Left ventricle myocardium superior (tissue), 1 donor: ENCODE measurements around the gene ZNF512B. TPM values are rescaled to one million over a fixed set of nuclear protein-coding genes. Genes with fewer than 3 reads are reported as not detected.

Experiments
- ATAC-seq: fragments of 200-7000 bp; cut with Tn5 transposase; one replicate; pipeline ENCODE4 v1.9.1; 2020; ENCODE audit warnings: mild to moderate bottlenecking, moderate library complexity
- DNase-seq: peaks from one replicate; pipeline ENCODE4 v3.0.0-alpha.2; 2020
- intact Hi-C: fragments of 100-400 bp; cut with micrococcal nuclease; formaldehyde crosslinking; loops from one replicate; pipeline ENCODE4 v1.11.0; 2022
- total RNA-seq: library from RNA; stranded (reverse); fragmentation: NEBNext Ultra II Directional; extraction: Animal tissue kit (Norgen Biotek cat#: 25700); gene quantifications from one replicate; pipeline ENCODE4 v1.2.1, GENCODE V29; 2021
- donor health status: DM: no; HTN: yes; CAD: no; lungs with severe emphysema.

The ZNF512B gene
- total RNA-seq, 1 donor from 2014 or later: 14.0 TPM

DNA sequence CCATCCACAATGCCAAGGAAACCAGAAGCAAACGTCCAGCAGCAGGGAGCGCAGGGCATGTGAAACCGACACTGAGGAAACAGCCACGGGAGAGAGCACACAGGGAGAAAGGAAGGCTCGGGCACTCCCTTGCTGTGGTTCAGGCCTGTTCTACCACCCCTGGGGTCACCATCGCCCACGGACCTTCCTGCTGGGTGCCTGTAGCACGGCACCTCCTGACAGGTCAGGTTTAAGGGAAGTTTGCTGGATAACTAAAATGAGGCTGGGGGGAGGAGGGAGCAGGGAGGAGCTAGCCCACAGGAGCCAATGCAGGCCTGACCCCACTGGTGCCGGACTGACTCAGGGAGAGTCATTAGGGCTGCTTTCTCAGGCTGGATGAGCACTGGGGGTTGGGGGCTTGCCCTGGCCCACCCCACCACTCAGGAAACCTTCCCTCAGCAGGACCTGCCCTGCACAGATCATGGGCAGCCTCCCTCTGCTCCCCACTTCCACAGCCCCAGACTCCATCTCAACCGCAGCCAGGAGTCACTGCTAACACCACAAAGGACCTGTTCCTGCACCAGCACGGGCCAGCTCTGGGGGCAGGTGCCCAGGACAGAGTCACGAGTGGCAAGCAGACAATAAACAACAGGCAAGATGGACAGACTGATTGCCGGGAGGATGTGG, 15.8 kb downstream of the ZNF512B start:
- DNase-seq (no peak), ATAC-seq (no peak)
- intact Hi-C loops: no loop called here

DNA sequence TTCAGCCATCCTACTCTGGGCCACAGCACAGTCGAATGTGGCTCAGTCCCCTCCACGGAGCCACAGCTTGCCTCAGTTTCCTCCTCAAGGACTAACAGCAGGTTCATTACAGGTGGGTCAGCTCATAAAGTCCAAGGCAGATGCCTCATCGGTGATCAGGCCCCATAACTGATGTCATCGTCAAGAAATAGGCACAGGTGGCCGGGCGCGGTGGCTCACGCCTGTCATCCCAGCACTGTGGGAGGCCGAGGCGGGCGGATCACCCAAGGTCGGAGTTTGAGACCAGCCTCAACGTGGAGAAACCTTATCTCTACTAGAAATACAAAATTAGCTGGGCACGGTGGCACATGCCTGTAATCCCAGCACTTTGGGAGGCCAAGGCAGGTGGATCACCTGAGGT, 17.0 kb downstream of the ZNF512B start:
- ATAC-seq: no peak
- intact Hi-C loops: no loop called here
- no peak for DNase-seq

DNA sequence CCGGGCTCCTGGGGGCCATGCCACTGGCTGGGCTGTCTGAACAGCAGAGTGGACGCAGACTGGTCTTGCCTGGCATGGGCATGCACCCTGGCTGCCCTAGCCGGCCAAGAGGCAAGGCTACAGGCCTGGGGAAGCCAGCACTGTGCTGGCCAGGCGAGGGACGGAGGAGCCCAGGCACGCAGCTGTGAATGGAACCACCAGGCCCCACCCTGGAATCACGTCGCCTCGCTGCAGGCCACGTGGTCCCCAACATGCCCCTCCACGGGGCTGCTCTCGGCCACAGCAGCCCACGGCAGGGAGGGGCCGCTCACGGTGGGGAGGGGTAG, 17.6 kb downstream of the ZNF512B start:
- DNase-seq (peak; percentile 48), ATAC-seq (no peak)
- intact Hi-C loops: no loop called here

DNA sequence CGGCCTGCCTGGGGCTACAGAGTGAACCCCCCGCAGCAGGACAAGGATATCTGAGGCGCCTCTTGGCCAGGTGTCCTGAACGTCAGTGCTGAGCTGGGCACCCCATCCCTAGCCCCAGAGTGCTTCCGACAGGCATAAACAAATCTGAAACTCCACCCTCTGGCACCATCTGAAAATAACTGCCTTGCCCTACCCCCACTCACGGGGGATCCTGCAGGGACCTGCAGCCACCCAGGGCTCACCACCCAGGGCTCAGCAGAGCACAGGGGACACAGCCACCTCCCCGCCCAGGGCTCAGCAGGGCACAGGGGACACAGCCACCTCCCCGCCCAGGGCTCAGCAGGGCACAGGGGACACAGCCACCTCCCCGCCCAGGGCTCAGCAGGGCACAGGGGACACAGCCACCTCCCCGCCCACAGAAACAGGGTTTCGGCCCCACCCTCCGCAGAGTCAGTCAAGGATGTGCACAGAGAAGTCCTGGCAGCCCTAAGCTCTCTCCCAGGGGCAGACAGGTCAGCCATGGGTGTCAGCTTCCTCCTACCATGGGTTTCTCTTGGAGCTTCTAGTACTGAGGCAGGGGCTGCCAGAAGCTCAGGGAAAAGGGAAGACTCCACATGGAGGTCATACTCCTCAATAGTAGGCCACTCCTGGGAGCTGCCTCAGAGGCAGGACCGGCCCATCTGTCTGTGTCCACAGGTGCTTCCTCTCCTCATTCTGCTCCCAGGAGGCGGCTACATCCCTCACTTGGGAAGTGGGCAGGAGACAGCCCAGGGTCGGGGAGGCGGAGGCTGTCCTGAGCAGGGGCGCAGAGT, 18.1 kb downstream of the ZNF512B start:
- ATAC-seq (peak; percentile 10), DNase-seq (peak; percentile 74)

DNA sequence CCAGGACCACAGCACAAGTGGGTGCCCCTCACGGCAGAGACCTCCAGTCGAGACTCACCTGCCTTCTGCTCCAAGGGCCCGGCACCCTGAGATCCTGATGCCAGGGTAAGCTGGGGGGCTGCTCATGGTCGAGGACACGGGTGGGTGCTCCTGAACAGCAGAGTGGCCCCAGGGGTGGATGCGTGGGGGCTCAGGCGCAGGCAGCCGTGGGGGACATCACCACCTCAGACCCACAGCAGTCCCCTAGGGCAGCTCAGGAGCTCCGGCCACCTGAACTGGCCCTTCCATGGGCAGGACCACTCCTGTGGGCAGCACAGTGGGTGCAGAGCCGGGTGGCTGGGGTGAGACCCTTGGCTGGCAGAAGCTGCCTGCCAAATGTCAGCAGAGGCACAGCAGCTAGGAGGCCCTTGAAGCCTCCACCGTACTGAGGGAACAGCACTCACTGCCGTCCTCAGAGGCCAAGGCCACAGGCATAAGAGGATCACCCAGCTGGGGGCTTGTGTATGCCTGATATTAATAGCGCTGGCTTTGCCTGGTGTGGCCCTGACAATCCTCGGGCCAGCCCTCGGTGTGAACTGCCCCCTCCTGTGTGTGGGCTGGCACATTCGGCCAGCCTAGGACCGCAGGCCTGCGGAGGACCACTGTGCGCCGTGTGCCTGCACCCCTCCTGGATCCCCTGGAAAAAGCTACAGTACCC, 18.9 kb downstream of the ZNF512B start:
- ATAC-seq: peak; percentile 40
- peak; percentile 78 for DNase-seq
- intact Hi-C loops: no loop called here

More for the DNA sequence above, 18.1 kb downstream of the ZNF512B start:
- intact Hi-C loops: no loop called here

DNA sequence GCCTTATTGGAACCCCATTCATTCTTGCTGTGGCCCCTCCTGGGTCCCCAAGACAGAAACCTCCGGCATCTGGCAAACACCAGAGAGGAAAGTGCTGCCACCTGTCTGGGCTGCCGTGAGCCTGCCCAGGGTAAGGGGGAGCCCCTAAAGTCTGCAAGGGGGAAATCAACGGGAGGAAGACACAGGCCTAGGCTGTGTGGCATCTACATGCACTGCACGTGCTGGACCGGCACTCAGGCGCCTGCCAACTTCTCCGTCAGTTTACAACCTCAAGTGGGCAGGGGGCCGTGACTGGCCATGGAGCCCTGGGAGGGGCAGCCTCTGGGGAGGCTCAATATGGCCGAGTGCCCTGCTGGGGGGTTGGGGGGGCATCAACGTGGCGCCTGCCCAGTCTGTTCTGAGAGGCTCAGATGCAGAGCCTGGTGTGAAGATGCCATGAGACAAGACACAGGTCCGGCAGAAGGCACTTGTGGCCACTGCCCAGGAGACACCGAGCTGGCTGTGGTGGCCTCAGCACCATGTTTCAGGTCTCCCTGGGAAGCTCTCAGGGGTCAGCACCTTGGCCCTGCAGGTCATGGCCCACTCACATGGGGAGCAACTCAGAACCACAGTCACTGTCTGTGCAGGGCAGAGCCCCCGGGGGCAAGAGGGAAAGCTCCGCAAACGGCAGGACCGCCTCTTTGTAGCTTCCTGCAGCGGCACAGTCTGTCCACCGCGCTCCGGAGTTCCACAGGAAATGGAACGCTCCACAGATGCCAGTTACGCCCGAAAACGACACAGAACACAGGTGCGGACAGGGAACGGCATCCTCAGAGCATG, 21.9 kb downstream of the ZNF512B start:
- intact Hi-C loops: no loop called here
- peak; percentile 45 for DNase-seq
- ATAC-seq: no peak

DNA sequence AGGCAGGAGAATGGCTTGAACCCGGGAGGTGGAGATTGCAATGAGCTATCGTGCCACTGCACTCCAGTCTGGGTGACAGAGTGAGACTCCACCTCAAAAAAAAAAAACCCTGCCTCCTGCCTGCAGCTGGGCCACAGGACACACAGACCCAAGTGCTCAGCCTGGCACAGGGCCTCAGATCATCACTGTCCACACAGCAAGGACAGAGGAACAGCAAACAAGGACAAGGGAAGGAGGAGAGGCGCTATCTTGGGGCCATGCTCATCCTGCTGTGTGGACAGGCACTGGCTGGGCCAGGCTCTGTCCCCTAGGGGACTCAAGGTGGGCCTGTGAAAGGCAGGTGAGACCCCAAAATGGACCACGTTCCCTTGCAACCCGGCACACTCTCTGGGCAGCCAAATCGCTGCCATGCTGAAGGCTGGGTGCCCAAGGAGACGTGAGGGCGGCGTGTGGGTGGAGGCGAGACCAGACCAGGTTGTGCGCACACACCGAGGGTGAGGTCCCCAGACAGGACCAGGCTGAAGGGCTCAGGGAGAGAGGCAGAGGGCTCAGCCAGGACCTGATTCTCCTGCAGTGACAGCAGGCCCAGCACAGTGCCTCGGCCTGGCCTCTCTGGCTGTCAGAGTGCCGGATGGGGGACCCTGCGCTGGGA, 22.6 kb downstream of the ZNF512B start:
- ATAC-seq (peak; percentile 7), DNase-seq (peak; percentile 76)
- intact Hi-C loops: no loop called here

DNA sequence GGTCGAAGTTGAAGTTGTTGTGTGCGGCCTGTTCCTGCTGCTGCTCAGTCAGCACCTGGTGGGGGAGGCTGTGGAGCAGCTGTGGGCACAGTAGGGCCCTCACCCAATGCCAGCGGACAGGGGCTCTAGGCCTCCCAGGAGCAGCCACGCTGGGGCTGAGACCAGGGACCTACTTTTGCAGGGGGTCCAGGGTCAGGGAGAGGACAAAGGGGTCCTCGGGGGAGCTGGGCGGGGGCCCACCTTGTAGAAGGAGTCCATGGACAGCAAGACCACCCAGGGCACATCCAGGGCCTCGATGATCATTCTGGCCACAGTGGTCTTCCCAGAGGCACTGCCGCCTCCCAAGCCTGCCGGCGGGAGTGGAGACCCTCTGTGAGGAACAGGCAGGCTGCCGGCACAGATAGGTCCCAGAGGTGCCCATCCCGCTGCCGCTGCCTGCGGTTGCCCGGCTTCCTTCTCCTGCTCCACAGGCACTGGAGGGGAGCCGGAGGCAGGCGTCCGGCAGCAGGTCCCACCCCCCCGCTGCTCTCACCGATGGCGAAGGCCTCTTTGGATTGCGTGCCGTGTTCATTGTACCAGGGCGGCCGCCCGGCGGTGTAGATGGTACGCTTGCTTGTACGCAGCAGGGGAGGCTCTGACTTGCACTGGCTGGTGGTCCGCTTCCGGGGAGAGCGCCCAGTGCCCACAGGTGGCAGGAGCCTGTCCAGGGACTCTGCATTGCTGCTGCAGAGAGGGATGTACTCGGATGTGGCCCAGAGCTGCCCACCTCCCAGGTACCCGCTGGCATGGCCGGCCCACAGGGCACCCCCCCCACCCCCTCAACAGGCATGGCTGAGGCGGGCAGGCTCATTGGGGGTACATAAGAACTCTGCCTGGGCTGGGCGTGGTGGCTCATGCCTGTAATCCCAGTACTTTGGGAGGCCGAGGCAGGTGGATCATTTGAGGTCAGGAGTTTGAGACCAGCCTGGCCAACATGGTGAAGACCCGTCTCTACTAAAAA, 23.5 kb downstream of the ZNF512B start:
- ATAC-seq (no peak), DNase-seq (peak; percentile 30)
- intact Hi-C loops: no loop called here

DNA sequence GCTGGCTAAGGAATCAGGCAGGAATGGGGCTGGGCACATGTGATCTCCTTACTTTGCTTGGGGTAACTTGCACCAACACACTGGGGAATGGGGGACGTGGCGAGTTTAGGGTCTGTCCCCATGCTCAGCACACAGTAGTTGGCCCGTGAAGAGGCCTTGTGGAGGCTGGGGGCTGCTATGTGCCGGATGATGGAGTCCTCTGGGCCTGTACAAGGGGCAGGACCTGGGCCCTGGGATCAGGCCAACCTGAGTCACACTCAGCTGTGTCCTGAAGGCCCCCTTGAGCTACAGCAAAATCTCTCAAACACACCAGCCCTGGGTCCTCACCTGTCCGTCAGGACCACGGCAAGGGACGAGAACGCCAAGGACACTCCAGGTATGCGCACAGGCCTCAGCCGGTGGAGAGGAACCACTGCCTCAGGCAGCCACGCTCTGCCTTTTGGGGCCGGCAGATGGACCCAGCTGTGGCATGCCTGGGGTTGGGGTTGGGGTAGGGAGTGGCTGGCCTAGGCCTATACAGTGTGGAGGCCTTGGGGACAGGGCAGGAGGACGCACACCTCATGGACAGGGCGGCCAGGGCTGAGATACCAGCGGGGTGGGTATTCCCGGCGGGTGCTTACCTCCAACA, 24.6 kb downstream of the ZNF512B start:
- intact Hi-C loops: no loop called here
- DNase-seq: peak; percentile 32

DNA sequence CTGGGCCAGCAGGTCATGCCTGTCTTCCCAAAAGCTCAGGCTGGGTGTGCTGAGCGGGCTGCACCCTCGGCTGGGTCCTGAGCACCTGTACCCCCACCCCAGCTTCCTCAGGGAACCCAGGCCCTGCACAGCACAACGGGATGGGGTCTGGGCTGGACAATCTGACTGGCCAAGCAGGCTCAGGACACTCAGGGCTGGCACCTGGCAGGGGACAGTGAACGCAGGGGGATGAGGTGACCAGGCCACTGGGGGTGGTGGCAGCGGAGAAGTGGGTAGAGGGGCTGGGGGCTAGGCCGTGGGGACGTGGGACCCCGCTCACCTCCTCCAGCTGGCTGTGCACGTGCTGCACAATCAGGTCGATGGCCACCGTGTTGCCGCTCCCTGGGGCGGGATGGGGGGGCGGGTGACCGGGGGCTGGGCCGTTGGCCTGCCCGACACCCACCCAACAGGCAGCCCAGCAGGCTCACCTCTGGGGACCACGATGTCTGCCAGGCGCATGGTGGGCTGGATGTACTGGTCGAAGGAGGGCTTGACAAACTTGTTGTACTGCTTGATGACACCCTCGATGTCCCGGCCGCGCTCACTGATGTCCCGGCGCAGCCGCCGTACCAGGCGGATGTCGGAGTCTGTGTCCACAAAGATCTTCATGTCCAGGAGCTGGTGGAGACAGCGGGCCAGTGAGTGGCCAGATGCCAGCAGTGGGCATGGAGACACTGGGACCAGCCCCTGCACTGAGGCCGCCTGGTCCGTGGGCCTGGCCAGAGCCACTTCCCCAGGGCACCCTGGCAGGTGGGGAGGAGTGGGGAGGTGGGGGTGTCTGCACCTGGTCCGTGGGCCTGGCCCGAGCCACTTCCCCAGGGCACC, 25.4 kb downstream of the ZNF512B start:
- ATAC-seq (no peak), DNase-seq (peak; percentile 32)
- intact Hi-C loops: no loop called here

More for the DNA sequence above, 24.6 kb downstream of the ZNF512B start:
- no peak for ATAC-seq

DNA sequence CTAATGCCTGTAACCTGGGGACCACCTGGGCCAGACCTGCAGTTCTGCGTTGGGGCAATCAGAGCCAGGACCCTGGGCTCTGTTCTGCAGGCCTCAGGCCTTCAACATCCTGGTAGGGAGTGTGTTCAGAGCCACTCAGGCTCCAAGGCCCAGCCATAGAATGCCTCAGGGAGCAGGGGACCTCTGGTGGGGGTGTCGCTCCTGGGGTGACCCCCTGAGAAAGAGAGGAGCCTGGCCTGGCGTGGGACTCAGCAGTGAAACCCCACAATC, 26.0 kb downstream of the ZNF512B start:
- no peak for ATAC-seq
- intact Hi-C loops: no loop called here
- DNase-seq: peak; percentile 31

DNA sequence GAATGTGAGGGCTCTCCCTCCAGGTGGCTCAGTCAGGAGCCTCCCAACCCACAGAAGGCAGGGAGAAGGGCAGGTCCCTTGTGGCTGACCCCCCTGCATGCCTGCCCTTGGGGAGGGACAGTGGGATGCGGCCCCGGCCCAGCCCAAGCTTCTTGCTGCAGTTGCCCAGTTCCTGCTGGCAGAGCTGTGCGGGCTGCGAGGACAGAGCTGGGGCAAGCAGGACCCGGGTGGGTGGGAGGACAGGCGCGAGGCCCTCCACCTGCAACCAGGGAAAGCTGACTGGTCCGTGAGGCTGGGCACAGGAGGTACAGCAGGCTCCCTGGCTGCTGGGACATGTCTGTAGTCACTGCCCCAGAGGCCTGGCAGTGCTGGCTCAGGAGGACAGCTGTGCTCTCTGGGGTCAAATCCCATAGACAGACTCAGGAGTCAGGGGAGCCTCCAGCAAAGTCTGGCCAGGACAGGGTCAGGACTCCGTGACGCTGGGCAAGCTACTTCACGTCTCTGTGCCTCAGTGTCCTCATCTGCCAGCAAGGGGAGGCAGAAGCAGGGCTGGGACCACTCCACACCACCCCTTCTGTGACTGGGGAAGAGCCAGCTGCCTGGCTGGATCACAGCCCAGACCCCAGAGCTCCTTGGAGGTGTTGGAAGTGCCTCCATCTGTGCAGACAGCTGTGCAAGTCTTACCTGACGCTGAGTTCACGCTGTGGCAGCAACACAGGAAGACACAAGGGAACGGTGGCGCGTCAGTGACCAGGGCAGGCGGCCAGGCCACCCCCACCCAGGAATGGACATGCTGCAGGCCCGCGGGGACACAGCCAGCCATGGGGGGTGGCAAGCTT, 26.5 kb downstream of the ZNF512B start:
- DNase-seq (peak; percentile 22), ATAC-seq (no peak)
- intact Hi-C loops: no loop called here

DNA sequence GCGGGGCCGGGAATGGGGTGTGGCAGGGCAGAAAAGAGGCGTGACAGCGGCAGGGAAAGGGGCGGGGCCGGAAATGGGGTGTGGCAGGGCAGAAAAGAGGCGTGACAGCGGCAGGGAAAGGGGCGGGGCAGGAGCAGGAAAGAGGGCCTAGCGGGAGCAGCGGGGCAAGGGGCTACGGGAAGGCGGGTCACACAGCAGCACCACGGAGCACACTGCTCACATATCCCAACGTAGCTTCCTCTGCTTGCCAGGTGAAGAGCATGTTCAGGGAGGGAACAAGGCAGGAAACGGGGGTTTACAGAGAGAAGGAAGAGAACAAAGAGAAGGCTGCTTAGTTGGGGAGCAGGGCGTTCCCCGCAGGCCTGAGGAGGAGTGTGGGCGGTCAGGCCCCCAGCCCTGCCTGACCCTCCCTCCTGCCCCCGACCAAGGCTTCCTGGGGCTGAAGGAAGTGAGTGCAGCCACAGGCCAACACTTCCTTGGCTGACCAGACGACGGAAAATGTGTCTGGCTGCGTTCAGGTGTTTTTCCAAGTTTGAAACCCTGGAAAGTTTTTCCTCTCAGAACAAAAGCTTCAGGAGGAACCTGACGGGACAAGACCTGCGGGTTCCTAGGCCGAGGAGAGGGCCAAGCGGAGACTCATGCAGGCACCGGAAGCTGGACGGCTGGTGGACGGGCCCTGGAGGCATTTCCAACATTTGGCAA, 27.3 kb downstream of the ZNF512B start:
- intact Hi-C loops: no loop called here
- DNase-seq: peak; percentile 53

DNA sequence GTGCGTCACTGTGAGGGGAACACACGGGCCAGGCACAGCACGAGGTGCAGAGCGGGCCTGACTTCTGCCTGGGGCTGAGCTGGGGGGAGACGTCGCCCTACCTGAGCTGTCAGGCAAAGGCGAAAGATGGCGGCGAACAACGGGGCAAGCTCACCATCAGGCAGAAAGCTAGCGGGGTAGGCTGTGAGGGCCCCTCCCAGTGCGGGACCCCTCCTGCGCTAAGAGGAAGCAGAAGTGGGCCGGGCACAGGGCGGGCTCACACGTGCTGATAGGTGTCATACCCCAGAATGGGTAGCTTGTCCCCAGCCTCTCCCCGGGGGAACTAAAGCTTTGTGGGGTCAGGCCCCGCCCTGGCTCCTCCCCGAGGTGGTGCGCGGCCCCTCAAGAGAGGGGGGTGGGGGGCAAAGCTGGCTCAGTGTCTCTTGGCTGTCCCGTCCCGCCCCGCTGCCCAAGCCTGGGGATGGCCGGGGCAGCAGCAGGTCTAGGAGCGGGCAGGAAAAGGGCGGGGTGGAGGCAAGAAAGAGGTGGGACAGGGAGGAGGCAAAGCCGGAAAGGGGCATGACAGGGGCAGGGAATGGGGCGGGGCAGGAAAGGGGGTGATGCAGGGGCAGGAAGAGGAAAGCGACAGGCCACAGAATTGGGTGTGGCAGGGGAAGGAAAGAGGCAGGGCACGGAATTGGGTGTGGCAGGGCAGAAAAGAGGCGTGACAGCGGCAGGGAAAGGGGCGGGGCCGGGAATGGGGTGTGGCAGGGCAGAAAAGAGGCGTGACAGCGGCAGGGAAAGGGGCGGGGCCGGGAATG, 28.2 kb downstream of the ZNF512B start:
- intact Hi-C loops: no loop called here
- ATAC-seq (peak; percentile 20), DNase-seq (peak; percentile 64)

More for the DNA sequence above, 27.3 kb downstream of the ZNF512B start:
- ATAC-seq: no peak
